ENCODE data around the gene TEDDM1.

GRCh38 chr1:182413969-182414368 lies 13.5 kb upstream of the TEDDM1 start:
- TF ChIP-seq, protein P1, sequence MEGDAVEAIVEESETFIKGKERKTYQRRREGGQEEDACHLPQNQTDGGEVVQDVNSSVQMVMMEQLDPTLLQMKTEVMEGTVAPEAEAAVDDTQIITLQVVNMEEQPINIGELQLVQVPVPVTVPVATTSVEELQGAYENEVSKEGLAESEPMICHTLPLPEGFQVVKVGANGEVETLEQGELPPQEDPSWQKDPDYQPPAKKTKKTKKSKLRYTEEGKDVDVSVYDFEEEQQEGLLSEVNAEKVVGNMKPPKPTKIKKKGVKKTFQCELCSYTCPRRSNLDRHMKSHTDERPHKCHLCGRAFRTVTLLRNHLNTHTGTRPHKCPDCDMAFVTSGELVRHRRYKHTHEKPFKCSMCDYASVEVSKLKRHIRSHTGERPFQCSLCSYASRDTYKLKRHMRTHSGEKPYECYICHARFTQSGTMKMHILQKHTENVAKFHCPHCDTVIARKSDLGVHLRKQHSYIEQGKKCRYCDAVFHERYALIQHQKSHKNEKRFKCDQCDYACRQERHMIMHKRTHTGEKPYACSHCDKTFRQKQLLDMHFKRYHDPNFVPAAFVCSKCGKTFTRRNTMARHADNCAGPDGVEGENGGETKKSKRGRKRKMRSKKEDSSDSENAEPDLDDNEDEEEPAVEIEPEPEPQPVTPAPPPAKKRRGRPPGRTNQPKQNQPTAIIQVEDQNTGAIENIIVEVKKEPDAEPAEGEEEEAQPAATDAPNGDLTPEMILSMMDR (IDR thresholded peaks at IDR 0.05), result no peak
- TF ChIP-seq POLR2A (IDR thresholded peaks at IDR 0.05), result no peak

All from right lobe of liver (tissue), 4 donors.